Adrenal gland (tissue), 12 donors: ENCODE data around the gene NUP155. TPM values are rescaled to one million over a fixed set of nuclear protein-coding genes. Genes with fewer than 3 reads are reported as not detected.

ENCODE experiments used
- DNase-seq, 7 donors: peaks; one replicate each; pipeline ENCODE4 v3.0.0-alpha.2; 2019 to 2020
- H3K27ac ChIP-seq, 5 donors: fragments of 200-600 bp; sonication (generic) in 4 of 5; 1 replicate in 3 of 5; 2 replicates in 2 of 5; pipeline versions ENCODE4 v1.5.1 to v1.8.0; 2016 to 2020; ENCODE audit warnings: mild to moderate bottlenecking in 1 of 5
- H3K27me3 ChIP-seq: fragments of 200-600 bp; 2 replicates; pipeline ENCODE4 v1.8.0; 2021
- H3K36me3 ChIP-seq, 2 donors: fragments of 200-600 bp; replicated peaks in 1 of 2; 1 replicate in 1 of 2; 2 replicates in 1 of 2; pipeline versions ENCODE4 v1.5.1 to v1.8.0; 2018 to 2022
- H3K4me1 ChIP-seq, 2 donors: fragments of 200-600 bp; replicated peaks in 1 of 2; 1 replicate in 1 of 2; 2 replicates in 1 of 2; pipeline versions ENCODE4 v1.5.1 to v1.8.0; 2018 to 2021
- H3K4me3 ChIP-seq, 4 donors: fragments of 200-600 bp; sonication (generic) in 3 of 4; one replicate each; pipeline ENCODE4 v1.5.1; 2016 to 2018
- H3K9me3 ChIP-seq, 3 donors: fragments of 200-600 bp; sonication (generic) in 1 of 3; replicated peaks in 1 of 3; 1 replicate in 2 of 3; 2 replicates in 1 of 3; pipeline versions ENCODE4 v1.5.1 to v1.8.0; 2016 to 2021
- CTCF ChIP-seq, 6 experiments: fragments of 450-650 bp in 4 of 6; fragments of 200-600 bp in 2 of 6; sonication (generic) in 1 of 6; IDR thresholded peaks; 1 replicate in 5 of 6; 2 replicates in 1 of 6; pipeline versions ENCODE4 v1.5.1 to v1.8.0; 2016 to 2021; ENCODE audit warnings: antibody characterized with exemption in 6 of 6, mild to moderate bottlenecking in 2 of 6, moderate library complexity in 1 of 6
- POLR2A ChIP-seq, 2 donors: fragments of 450-650 bp; IDR thresholded peaks; one replicate each; pipeline ENCODE4 v1.6.1; 2017; ENCODE audit warnings: antibody characterized with exemption in 2 of 2, mild to moderate bottlenecking in 2 of 2, moderate library complexity in 1 of 2
- WGBS, 4 donors: extraction: QIAGEN DNeasy Blood & Tissue Kit in 2 of 4; methylation state at CpG; one replicate each; pipeline versions ENCODE4 v1.1.5 to v1.1.7; 2013 to 2017; 5-methylcytosine and 5-hydroxymethylcytosine counted together
- intact Hi-C, 2 donors: fragments of 100-400 bp; cut with DNase I; formaldehyde crosslinking; loops; one replicate each; pipeline versions ENCODE4 v1.14.1 to v1.15.0; 2022 to 2023
- polyA plus RNA-seq, 3 donors: library from polyadenylated mRNA; stranded (reverse); fragments of 200-250 nt in 2 of 3; fragments of 350-450 nt in 1 of 3; fragmentation: Illumina TruSeq in 1 of 3; extraction: RNeasy Lipid Tissue Mini Kit (QIAGEN cat#74804) in 1 of 3; gene quantifications; one replicate each; pipeline ENCODE4 v1.2.3, GENCODE V29; 2013 to 2014
- total RNA-seq, 9 donors: library from RNA; depleted of rRNA in 4 of 9; stranded (reverse); fragments of >200 nt in 4 of 9; fragments of 120-200 nt in 1 of 9; fragmentation: NEBNext Ultra II Directional in 1 of 9; extraction: Animal tissue kit (Norgen Biotek cat#: 25700) in 1 of 9; gene quantifications; one replicate each; pipeline versions ENCODE4 v1.1.0 to v1.2.4, GENCODE V29; 2013 to 2023
- donor health status: healthy with polysubstance abuse.
- donor health status: Bipolar disorder and iron deficiency.
- donor health status: DM: yes; HTN: yes; CAD: no.
- donor health status: DM: no; HTN: no; CAD: no.
- donor health status: DM: no; HTN: no; CAD: no.
- donor health status: DM: yes; HTN: yes; CAD: no.

Gene NUP155
- total and polyA plus RNA-seq, 12 donors, result 2.3 to 28.9 (median 19.0) TPM

GRCh38 chr5:37326536-37326935, 44.4 kb downstream of the NUP155 start:
- intact Hi-C loops, result no loop called here
- Histone ChIP-seq H3K27ac (no peak overlapping the region), H3K36me3 (peaks cover 0 to 86% of the 10 kb centered on the region in 2 donors), H3K9me3 (no peaks in the 10 kb centered on the region), H3K27me3 (no peaks in the 10 kb centered on the region), H3K4me3 (no peak overlapping the region), H3K4me1 (no peaks in the 10 kb centered on the region)
- no peak for TF ChIP-seq POLR2A (IDR thresholded peaks at IDR 0.05)
- TF ChIP-seq CTCF (IDR thresholded peaks at IDR 0.05), result no peak
- DNase-seq, result no peak

- H3K4me1 ChIP-seq, result no peaks in the 10 kb centered on the region
- no peaks in the 10 kb centered on the region for H3K9me3 ChIP-seq
- intact Hi-C loops, result no loop called here
- 88 to 93% (median 91%) methylated on average over 1 of the region's 1 CpG for WGBS, 4 donors
- H3K27me3 ChIP-seq, result no peaks in the 10 kb centered on the region
- no peak overlapping the region for H3K4me3 ChIP-seq
- peaks cover 0 to 77% of the 10 kb centered on the region in 2 donors for H3K36me3 ChIP-seq
- no peak overlapping the region for H3K27ac ChIP-seq
- no peak for DNase-seq
- TF ChIP-seq POLR2A (IDR thresholded peaks at IDR 0.05) (no peak), CTCF (IDR thresholded peaks at IDR 0.05) (no peak)
Observed at GRCh38 chr5:37323607-37324006, 47.3 kb downstream of the NUP155 start.

- H3K4me3 ChIP-seq, result no peak overlapping the region
- intact Hi-C loops, result no loop called here
- no peak for DNase-seq
- no peaks in the 10 kb centered on the region for H3K27me3 ChIP-seq
- TF ChIP-seq POLR2A (IDR thresholded peaks at IDR 0.05) (no peak), CTCF (IDR thresholded peaks at IDR 0.05) (no peak)
- H3K27ac ChIP-seq, result no peak overlapping the region
- 90 to 96% (median 95%) methylated on average over 3 of the region's 3 CpGs for WGBS, 4 donors
- H3K4me1 ChIP-seq, result no peaks in the 10 kb centered on the region
- H3K36me3 ChIP-seq, result peaks cover 0 to 75% of the 10 kb centered on the region in 2 donors
- H3K9me3 ChIP-seq, result no peaks in the 10 kb centered on the region
Observed at GRCh38 chr5:37319037-37319782, 51.7 kb downstream of the NUP155 start.

- TF ChIP-seq POLR2A (IDR thresholded peaks at IDR 0.05) (no peak), CTCF (IDR thresholded peaks at IDR 0.05) (no peak)
- intact Hi-C loops, result no loop called here
- peaks cover 0 to 81% of the 10 kb centered on the region in 2 donors for H3K36me3 ChIP-seq
Observed at GRCh38 chr5:37316027-37316426, 54.9 kb downstream of the NUP155 start.

More at GRCh38 chr5:37316027-37316426, 54.9 kb downstream of the NUP155 start:
- H3K4me3 ChIP-seq, result no peak overlapping the region
- H3K9me3 ChIP-seq, result no peaks in the 10 kb centered on the region
- DNase-seq, result no peak
- no peaks in the 10 kb centered on the region for H3K4me1 ChIP-seq
- no peaks in the 10 kb centered on the region for H3K27me3 ChIP-seq
- WGBS, 4 donors, result 85 to 92% (median 86%) methylated on average over 4 of the region's 4 CpGs
- H3K27ac ChIP-seq, result no peak overlapping the region
